Neural cell (in vitro differentiated cells): Measurements from ENCODE around the gene CR1.

Source experiments
- EP300 ChIP-seq: fragments of 450-650 bp; conservative IDR thresholded peaks from 2 replicates; pipeline ENCODE4 v1.6.1; 2014; ENCODE audit warnings: antibody characterized with exemption, mild to moderate bottlenecking, moderate library complexity; ENCODE audit not compliant: poor library complexity, severe bottlenecking
- EZH2 ChIP-seq: fragments of 200-600, 300-800 bp; shearing (Covaris generic), sonication (generic); IDR thresholded peaks from 2 replicates; pipeline ENCODE4 v1.6.1; 2014; ENCODE audit warnings: antibody characterized with exemption, low read length, borderline replicate concordance, mild to moderate bottlenecking; ENCODE audit not compliant: insufficient read depth, poor library complexity, severe bottlenecking
- POLR2AphosphoS5 ChIP-seq: IDR thresholded peaks from 2 replicates; pipeline ENCODE4 v1.6.1; 2012
- RAD21 ChIP-seq: fragments of 450-650 bp; conservative IDR thresholded peaks from 2 replicates; pipeline ENCODE4 v1.6.1; 2014; ENCODE audit warnings: antibody characterized with exemption, mild to moderate bottlenecking, moderate library complexity
- SMC3 ChIP-seq: fragments of 450-650 bp; conservative IDR thresholded peaks from 2 replicates; pipeline ENCODE4 v1.6.1; 2014; ENCODE audit warnings: antibody characterized with exemption, mild to moderate bottlenecking, moderate library complexity; ENCODE audit not compliant: poor library complexity
- TAF1 ChIP-seq: IDR thresholded peaks from 2 replicates; pipeline ENCODE4 v1.6.1; 2012; ENCODE audit warnings: low read depth
- TF ChIP-seq, protein P1 (sequence below): fragments of 450-650 bp; IDR thresholded peaks from 2 replicates; pipeline ENCODE4 v1.5.1; 2014; ENCODE audit warnings: antibody characterized with exemption, mild to moderate bottlenecking, moderate library complexity; ENCODE audit not compliant: poor library complexity, severe bottlenecking
- TF ChIP-seq, protein P2 (sequence below): IDR thresholded peaks from 2 replicates; pipeline ENCODE4 v1.6.1; 2012; ENCODE audit warnings: borderline replicate concordance

DNA sequence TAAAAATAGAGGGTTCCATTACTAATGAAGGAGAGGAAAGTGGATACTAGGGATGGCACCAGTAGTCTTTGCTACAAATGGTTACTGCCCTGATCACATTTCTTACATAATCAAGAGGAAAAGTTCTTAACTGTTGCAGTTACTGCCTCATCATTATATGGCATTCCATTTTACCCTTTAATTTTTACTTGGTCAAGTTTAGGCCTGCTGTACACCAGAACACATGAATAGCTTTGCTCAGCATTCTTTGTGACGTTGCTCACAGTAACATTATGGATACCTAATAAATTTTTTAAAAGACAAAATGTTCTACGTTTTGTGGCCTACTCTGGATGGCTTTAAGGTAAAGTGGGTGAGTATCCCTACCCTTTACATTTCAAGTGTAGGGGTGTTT is 110.4 kb downstream of the CR1 start:
- TF ChIP-seq, protein P1, sequence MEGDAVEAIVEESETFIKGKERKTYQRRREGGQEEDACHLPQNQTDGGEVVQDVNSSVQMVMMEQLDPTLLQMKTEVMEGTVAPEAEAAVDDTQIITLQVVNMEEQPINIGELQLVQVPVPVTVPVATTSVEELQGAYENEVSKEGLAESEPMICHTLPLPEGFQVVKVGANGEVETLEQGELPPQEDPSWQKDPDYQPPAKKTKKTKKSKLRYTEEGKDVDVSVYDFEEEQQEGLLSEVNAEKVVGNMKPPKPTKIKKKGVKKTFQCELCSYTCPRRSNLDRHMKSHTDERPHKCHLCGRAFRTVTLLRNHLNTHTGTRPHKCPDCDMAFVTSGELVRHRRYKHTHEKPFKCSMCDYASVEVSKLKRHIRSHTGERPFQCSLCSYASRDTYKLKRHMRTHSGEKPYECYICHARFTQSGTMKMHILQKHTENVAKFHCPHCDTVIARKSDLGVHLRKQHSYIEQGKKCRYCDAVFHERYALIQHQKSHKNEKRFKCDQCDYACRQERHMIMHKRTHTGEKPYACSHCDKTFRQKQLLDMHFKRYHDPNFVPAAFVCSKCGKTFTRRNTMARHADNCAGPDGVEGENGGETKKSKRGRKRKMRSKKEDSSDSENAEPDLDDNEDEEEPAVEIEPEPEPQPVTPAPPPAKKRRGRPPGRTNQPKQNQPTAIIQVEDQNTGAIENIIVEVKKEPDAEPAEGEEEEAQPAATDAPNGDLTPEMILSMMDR, result no peak
- TF ChIP-seq TAF1 (no peak), POLR2AphosphoS5 (no peak), EZH2 (no peak), EP300 (no peak), RAD21 (no peak), SMC3 (no peak)
- TF ChIP-seq, protein P2, sequence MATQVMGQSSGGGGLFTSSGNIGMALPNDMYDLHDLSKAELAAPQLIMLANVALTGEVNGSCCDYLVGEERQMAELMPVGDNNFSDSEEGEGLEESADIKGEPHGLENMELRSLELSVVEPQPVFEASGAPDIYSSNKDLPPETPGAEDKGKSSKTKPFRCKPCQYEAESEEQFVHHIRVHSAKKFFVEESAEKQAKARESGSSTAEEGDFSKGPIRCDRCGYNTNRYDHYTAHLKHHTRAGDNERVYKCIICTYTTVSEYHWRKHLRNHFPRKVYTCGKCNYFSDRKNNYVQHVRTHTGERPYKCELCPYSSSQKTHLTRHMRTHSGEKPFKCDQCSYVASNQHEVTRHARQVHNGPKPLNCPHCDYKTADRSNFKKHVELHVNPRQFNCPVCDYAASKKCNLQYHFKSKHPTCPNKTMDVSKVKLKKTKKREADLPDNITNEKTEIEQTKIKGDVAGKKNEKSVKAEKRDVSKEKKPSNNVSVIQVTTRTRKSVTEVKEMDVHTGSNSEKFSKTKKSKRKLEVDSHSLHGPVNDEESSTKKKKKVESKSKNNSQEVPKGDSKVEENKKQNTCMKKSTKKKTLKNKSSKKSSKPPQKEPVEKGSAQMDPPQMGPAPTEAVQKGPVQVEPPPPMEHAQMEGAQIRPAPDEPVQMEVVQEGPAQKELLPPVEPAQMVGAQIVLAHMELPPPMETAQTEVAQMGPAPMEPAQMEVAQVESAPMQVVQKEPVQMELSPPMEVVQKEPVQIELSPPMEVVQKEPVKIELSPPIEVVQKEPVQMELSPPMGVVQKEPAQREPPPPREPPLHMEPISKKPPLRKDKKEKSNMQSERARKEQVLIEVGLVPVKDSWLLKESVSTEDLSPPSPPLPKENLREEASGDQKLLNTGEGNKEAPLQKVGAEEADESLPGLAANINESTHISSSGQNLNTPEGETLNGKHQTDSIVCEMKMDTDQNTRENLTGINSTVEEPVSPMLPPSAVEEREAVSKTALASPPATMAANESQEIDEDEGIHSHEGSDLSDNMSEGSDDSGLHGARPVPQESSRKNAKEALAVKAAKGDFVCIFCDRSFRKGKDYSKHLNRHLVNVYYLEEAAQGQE, result no peak
